AML-193 (cell line): ENCODE results near the gene LINGO1.

Source experiments
- DNase-seq, 2 experiments: peaks; one replicate each; lab custom pipeline; 2025; lab: John Stamatoyannopoulos, UW

LINGO1 gene

DNA sequence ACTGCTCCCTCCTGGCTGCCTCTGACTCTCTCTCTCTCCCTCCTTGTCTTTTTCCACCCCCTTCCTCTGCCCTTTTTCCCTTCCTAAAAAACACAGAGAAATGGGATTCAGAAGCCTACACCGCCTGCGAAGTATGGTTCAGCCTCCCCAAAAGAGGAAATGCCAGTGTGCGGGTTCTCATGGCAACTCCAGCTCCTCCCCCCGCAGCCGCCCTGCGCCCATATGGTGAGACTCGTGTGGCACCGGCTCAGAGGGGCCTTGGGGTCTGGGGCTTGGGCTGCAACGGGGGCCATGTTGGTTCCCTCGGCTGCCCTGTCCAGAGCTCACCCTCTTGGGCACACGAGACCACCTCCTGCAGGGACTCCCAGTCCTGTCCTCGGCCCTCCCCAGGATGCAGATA lies 23.6 kb upstream of the LINGO1 start:
- peak in 1 of 2 experiments; percentile 1 for DNase-seq

DNA sequence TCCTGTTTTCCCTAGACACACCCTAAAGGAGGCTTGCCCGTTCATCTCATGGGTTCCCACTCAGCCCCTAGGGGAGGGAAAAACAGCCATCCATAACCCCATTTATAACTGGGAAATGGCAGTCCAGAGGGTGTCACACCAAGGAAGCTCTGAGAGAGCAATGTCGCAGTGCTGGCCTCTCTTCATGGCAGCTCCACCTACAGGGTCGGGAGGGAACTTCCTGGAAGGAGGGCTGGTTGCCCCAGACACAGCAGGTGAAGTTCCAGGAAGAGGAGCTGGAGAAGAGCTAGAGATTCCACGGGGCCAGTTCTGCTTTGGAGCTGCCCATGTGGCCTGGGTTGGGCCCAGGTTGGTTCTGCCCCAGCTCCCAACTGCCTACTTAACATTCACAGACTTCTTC lies 22.3 kb upstream of the LINGO1 start:
- peak in 1 of 2 experiments; percentile 3 for DNase-seq

DNA sequence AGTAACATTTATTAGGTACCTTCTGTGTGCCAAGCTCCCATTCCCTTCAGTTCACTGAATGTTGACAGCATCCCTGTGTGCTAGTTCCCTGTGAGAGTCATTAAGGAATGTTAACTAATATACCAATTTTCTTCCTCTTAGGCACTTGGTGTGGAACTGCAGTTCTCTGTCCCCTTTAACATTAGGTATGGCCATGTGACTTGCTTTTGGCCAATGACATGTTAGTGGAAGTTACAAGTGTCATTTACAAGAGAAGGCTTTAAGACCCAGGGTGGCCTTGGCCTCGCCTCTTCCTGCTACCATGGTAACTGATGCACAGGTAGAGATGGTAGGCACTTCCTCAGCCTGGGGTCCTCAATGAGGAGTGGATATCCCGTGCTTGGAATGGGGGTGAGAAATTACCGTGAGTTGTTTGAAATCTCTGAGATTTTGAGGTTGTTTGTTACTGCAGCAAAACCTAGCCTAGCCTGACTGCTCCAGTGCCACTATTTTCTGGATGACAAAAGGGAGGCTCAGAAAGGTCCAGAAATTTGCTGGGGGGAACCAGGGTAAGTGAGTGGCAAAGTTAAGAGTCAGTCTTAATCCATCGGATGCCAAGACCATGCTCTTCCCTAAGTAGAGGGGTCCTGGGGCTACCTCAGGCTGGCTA lies 21.2 kb upstream of the LINGO1 start:
- no peak for DNase-seq

DNA sequence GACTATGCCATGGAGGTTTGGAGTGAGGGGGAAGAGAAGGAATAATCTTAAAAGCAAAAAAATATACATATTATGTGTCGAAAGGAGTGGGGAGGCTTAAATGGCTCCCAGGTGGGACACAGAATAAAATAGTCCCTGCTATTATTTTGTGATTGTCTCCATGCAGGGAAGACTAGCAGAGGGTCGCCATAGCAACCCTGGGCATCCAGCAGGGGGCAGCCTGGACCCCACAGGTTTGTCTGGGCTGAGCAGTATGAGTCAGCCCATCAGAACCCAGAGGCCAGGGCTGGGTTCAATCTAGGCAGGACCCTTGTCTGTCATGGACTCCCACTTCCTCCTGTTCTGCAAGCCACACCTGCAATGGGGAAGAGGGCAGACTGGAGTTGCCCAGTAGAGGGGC lies 17.6 kb upstream of the LINGO1 start:
- no peak for DNase-seq

DNA sequence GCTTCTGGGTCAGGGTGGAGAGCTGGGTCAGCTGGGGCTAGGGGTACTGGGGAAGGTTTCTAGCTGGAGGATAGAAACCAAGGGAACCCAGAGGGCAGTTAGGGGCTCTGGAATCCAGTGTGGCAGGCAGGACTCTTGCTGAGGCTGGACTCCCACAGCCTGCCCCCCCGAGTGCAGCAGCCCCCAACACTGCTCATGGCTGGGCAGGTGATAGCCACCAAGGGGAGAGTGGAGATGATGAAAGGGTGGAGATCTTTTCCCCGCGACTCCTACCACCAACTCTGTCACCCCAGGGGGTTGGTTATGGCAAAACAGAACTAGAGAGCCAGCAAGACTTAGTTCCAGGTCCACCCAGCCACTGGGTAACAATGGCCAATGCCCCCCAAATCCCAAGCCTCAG lies 16.9 kb upstream of the LINGO1 start:
- no peak for DNase-seq

DNA sequence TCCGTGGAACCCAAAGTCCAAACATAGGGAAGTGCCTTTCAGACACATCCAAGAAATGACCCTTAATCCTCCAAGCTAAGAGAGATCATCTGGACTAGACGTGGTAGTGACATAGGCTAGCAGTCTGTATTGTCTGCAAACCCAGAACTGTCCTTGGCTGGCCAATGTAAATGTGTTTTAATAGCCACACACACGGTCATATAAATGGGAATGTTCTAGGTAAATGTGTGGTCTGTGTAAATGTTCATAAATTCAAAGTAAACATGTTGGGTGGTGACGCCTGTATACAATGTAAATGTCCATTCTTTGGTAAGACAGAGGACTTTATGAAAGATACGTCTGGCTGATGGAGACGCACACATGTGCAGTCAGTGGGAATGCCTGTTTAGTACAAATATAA lies 16.3 kb upstream of the LINGO1 start:
- DNase-seq, result no peak

DNA sequence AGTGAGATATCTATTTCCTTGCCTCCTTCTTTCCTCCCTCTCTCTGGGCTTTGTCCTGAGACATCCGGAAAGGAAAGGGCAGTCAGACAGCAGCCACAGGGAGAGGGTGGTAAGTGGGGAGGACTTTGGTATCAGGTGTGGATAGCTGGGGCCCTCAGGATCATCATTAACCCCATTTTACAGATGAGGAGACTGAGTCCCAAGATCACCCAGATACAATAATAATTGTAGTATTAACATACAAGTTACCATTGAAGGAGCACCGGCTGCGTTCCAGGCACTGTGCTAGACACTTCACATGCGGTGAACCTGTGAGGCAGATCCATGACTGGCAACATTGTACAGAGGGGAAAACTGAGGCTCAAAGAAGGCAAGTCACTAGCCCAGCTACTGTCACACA lies 15.2 kb upstream of the LINGO1 start:
- DNase-seq, result no peak

DNA sequence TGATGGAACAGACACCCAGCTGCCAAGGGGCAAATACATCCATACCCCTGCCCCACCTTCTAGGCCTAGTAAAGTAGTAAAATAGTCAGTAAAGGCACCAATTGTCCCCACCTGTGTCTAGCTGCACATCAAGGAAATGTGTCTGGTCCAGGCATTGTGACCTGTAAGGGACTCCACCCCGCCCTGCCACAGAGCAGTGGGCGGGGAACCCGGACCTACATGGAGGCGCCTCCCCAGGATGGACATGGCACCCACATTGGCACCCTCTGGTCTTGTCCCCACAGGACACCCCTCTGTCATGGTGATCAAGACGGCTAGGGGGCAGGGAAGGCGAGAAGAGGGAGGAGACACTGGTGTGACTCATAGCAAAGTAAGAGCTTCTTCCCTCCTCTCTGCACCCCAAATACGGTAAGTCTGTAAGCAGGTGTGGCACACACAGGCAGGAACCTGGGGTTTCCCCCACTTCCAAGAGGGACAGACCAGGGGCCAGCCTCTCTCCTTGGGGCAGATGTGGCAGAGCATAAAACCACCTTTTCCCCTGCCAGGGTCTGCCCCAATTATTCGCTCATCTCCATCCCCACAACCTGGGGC lies 13.5 kb upstream of the LINGO1 start:
- DNase-seq, result no peak

DNA sequence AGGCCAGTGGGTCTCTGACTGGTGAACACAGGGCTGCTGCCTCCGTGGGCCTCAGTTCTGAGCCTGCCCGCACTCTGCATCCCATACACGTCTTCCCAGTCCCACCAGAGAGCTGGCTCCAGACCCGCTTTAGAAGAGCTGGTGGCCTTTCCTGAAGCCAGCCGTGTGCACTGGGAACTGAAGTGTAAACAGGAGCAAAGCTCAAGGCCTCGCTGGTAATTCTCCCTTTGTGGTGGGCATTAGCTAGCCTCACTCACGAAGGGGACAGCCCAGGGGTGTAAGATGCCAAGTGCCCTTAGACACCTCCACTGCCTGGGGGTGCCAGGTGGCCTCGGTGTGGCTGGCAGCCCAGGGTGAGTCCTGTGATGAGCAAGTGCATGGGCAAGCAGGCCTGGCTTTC lies 12.9 kb upstream of the LINGO1 start:
- no peak for DNase-seq

DNA sequence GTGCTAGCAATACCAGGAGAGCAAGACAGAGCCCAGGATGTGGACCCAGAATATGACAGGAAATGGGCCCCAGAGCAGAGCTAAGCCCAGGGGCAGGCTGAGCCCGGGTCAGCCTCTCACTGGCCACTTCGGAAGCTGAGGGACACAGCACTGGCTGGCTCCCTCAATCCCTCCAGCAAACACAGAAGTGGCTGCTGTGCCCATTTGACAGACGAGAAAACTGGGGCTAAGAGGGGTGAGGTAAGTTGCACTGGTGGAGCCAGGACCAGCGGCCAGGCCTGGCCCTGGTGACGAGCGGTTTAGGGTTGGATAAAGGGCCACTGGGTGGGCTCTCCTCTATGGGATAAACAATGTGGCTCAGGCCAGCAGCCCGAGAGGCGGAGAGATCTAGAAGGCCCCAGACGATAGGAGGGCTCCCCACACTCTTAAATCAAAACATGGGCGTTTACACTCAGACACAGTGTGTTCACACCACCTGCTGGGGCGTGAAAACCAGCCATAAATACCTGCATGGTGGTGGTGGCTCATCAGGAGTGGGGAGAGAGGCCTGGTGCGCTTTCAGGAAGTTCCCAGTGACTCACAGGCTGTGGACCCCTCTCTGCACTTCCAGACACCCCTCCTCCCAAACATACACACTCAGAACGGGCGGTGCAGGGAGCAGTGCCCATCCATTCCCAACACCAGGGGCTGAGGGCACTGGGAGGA lies 12.0 kb upstream of the LINGO1 start:
- DNase-seq, result no peak

DNA sequence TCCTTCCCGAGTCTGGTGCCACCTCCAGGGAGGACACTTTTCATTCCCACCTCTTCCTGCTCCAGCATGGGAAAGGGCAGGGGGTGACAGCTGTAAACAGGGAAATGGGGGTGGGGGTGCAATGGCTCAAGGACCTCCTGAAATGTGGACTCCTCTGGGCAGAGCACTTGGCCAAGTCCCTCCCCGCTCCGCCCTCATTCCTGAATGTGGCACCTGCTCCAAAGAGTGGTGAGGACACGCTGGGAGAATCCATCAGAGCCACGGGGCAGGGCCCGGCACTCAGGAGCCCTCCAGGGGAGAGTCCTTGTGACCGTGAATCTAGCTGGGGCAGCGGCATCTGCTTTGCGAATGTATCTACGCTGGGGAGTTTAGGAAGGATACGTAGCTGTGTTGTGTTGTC lies 11.1 kb upstream of the LINGO1 start:
- DNase-seq, result no peak

DNA sequence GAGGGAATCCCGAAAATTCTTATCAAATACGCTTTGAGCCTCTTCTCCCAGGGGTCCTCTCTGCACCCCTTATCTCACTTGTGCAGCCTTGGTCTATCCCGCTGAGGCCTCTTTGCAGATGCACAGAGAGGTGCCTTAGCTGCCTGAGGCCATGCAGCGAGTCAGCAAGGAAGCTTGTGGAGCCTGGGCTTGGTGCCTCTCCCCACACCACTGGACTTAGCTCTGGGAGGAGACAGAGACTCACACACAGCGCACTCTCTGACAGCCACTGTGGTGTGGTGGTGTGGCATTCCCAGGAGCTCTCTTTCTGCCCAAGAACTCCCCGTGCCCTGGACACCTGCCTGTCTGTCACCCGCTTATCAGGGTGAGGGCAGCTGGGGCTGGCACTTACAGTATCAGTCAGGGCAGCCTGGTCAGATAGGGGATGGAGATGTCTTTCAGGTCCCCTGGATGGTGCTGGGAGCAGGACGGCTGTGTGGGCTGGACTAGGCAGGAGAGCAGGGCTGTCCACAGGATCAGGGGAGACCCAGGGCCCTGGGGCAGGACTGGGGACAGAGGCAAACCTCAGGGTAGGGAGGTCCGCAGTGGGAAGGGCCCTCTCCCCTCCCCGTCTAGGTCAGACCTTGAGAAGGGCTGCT lies 10.2 kb upstream of the LINGO1 start:
- no peak for DNase-seq

DNA sequence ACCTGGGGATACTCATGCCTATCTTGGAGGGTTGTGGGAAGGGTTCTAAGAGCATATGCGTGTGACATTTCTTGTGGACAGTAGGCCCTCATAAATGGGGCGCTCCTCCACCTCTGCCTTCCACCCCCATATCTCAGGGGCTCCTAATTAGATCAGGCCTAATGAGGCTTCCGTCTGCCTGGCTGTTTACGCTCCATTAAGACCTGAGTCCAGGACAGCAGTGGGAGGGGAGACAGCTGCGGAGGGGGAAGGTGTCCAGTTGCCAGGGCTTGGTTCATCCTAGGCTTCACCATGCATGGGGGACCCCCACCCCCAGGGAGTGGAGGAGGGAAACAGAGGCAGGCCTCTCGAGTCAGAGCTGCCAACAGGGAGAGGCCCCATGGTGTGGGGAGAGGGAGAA lies 9.3 kb upstream of the LINGO1 start:
- no peak for DNase-seq

DNA sequence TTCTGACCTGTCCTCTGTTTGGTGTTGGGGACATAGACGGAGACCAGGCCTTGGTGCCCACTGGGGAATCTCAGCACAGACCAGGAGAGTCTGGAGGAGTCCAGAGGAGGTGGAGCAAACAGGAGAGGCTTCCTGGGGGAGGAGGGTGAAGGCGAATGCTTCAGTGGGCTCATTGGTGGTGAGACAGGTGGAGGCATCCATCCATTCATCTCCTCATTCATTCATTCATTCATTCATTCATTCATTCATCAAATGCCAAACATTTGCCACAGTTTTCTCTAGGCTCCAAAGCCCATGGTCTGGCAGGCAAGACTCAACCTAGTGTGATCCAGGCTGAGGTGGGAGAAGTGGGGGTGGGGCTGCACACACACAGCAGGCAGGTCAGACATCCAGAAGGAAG lies 7.9 kb upstream of the LINGO1 start:
- no peak for DNase-seq

DNA sequence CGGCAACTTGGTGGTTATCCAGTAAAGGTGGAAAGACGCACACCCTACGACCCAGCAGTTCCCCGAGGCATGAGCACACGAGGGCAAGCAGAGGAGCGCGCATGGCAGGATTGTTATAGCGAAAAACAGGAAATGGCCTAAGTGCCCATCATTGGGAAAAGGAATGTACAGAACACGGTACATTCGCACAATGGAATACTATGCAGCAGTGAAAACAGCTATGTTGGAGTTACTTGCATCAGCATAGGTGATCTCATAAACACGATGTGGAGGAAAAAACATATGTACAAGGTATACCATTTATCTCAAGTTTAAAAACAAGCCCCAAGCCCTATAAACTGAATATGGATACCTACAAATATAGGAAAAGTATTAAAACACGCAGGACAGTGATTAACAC lies 6.7 kb upstream of the LINGO1 start:
- DNase-seq, result no peak

DNA sequence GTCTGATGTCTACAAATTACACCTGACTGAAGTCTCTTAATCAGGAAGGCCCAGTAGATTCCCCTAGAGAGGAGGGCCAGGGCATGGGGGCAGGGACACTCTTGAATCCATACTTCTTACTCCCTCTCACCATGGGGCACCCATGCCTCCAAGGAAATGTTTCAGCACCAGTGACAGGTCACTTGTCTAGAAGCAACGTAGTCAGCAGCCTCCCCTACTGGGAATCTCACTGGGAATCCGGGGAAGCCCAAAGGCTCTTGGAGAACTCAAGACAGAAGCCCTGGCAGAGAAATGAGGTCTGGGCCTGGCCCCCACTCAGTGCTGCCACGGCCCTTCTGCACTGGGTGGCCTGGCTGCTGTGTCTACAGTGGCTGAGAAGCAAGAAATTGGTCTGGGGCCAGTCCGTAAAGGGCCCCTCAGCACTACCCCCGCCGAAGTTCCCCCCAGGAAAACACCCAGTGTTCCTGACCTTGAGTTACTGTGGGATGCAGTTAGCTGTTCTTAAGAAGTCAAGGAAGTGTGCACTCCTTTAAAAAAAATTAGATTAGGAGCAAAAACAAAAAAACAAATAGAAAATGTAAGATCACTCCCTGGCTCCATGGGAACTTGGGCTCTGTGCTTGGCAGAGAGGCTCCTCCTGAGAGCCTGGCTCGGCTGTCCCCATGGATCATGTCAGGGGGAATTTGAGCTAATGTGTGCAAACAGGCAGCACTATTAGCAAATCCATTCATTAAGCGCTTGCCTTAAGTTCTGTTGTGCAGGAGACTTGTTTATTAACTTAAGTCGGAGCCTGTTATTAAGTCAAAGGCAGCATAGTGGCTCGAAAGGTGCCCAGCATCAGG lies 5.4 kb upstream of the LINGO1 start:
- no peak for DNase-seq

DNA sequence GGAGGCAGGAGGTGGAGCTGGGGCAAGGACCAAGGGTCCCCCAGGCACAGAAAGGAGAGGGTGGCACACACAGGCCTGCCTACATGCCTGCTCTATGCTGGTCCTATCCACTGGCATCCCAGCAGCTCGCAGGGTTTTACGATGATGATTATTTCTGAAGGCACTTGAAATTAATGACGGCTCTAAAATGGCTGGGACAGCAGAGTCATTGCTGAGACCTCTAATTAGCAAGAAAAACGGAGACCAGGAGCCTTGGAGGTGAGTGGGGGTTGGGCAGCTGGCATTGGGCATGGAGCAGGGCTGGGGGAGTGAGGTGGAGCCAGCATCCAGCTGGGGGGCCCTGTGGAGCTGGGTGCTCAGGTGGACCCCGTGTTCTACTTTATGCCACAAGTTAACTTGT lies 3.5 kb upstream of the LINGO1 start:
- no peak for DNase-seq

DNA sequence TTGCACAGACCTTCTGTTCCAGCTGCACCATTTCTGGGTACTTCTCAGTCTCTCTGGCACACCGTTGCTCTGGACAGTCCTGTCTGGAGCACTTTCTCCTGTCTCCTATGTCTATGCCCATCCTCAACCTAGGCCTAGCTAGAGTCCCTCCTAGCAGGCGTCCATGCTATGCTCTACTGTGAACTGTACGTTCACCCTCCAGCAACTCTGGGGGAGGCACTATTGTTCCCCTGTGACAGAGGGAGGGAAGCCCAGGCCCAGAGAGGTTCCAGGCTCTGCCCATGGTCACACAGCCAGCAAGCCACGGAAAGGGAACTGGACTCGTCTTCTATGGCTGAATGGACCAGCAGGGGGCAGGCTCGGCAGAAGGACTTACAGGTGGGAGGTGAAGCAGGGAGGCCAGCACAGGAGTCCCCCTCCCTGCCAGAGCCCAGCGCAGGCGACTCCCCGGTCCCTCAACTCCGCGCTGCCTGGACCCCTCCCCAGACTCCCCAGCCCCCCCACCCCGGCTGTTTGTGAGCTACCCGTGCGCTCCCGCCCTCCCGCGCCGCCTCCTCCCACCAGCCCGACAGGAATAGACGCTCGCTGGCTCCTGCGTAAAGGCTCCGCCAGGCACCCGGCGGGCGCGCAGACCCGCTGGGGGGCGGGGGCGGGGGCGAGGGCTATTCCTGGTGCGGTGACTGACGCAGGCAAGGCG lies 1.7 kb upstream of the LINGO1 start:
- DNase-seq, result peak; percentile 17 to 27

DNA sequence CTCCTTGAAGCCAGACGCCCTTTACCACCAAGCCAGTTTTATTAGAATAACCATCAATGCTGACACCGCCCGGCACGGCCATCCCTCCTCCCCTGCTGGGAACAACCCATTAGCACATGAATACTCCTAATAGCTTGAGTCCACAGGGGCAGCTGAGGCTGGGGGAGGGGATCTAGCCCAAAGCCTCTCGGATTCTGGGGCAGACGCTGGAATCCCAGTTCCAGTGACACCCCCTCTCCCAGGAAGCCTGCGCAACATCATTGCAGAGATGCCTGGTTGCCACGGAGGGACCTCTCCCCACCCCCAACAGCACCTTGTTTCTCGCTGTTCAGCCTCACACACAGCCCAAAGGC lies 1.2 kb upstream of the LINGO1 start:
- no peak for DNase-seq

DNA sequence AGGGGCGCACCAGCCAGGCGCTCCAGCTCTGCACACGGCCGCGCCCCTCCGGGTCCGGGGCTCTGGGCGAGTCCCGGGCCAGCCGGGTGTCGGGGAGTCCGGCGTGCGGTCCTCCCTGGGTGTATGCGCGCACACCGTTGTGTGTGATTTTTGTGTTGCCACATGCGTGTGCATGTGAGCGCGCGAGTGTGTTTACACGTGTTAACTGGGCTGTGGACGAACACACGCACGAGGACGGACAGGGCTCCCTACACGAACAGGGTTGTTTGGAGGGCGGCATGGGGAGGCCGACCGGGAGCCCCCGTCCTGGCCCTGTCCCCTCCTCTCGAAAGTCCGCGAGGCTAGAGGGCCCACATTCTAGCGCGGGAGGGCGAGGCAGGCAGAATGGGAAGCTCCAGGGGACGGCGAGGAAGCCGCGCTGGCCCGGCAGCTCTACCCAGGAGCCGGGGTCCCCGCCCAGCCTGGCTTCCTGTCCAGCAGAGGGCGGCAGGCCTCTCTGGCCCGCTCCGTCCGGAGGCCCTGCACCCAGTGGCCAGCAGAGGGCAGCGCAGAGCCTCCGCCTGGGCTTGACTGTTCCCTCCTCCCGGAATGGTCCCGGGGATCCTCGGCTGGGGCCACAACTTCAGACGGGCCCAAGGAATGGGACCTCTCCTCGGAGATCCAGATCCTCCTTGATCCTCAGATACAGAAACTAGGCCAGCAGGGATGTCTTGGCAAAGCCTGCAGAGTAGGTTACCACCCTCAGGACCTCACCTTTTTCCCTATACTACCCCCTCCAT lies 611 bp upstream of the LINGO1 start:
- DNase-seq, result peak; percentile 44 to 63
